SK-N-SH (cell line): ENCODE results near the gene SLC66A2. TPM values are rescaled to one million over a fixed set of nuclear protein-coding genes. Genes with fewer than 3 reads are reported as not detected.

Experiments used
- CTCF ChIA-PET: fragments of 300-600, 350-600 bp; formaldehyde crosslinking; extraction: SDS; loops from one replicate; lab custom pipeline; 2021; lab: Yijun Ruan, JAX
- POLR2A ChIA-PET: fragments of 350-600 bp; sonication (Branson Sonifier 250); formaldehyde crosslinking; extraction: SDS; loops from one replicate; lab custom pipeline; 2020; ENCODE audit warnings: antibody characterized with exemption, inconsistent platforms; lab: Yijun Ruan, JAX
- DNase-seq: peaks from one replicate; pipeline ENCODE4 v3.0.0; 2012
- H2AFZ ChIP-seq: fragments of 200-600 bp; sonication (generic); 2 replicates; pipeline ENCODE4 v1.8.1; 2016; ENCODE audit warnings: antibody characterized with exemption, mild to moderate bottlenecking, low read depth
- H3F3A ChIP-seq: fragments of 200-600 bp; sonication (generic); replicated peaks from 2 replicates; pipeline ENCODE3; 2016; ENCODE audit warnings: antibody characterized with exemption, mild to moderate bottlenecking; ENCODE audit not compliant: insufficient read depth
- H3K27ac ChIP-seq, 2 experiments: fragments of 200-500 bp in 1 of 2; fragments of 200-600 bp in 1 of 2; sonication (Bioruptor generic) in 1 of 2; sonication (generic), shearing (Covaris generic) in 1 of 2; 2 replicates each; pipeline versions ENCODE4 v1.5.1 to v1.6.1; 2014 to 2016; ENCODE audit warnings: low read depth in 2 of 2, inconsistent platforms in 1 of 2, low read length in 1 of 2, mild to moderate bottlenecking in 1 of 2, mixed read lengths in 1 of 2
- H3K27me3 ChIP-seq: fragments of 200-600 bp; sonication (generic), shearing (Covaris generic); 2 replicates; pipeline ENCODE4 v1.6.1; 2016; ENCODE audit warnings: mixed run types; ENCODE audit not compliant: insufficient read depth
- H3K36me3 ChIP-seq, 2 experiments: fragments of 200-500 bp in 1 of 2; fragments of 200-600 bp in 1 of 2; sonication (Bioruptor generic) in 1 of 2; sonication (generic) in 1 of 2; replicated peaks in 1 of 2; 2 replicates each; pipeline versions ENCODE3 to v1.5.1; 2014 to 2016; ENCODE audit warnings: low read length in 1 of 2, mild to moderate bottlenecking in 1 of 2; ENCODE audit not compliant: insufficient read depth in 2 of 2, control insufficient read depth in 1 of 2
- H3K4me1 ChIP-seq, 2 experiments: fragments of 200-500 bp in 1 of 2; fragments of 200-600 bp in 1 of 2; sonication (Bioruptor generic) in 1 of 2; sonication (generic), shearing (Covaris generic) in 1 of 2; 2 replicates each; pipeline versions ENCODE4 v1.5.1 to v1.6.1; 2014 to 2016; ENCODE audit warnings: low read depth in 1 of 2, low read length in 1 of 2, mixed run types in 1 of 2; ENCODE audit not compliant: insufficient read depth in 2 of 2, control insufficient read depth in 1 of 2
- H3K4me2 ChIP-seq: fragments of 200-600 bp; sonication (generic), shearing (Covaris generic); 2 replicates; pipeline ENCODE4 v1.6.1; 2017; ENCODE audit warnings: mixed run types
- H3K4me3 ChIP-seq, 2 experiments: fragments of 200-500 bp in 1 of 2; fragments of 200-600 bp in 1 of 2; sonication (Bioruptor generic) in 1 of 2; sonication (generic), shearing (Covaris generic) in 1 of 2; 2 replicates each; pipeline versions ENCODE4 v1.5.1 to v1.8.1; 2014 to 2016; ENCODE audit warnings: low read depth in 2 of 2, inconsistent platforms in 1 of 2, low read length in 1 of 2, mild to moderate bottlenecking in 1 of 2, mixed read lengths in 1 of 2, moderate library complexity in 1 of 2
- H3K79me2 ChIP-seq: fragments of 200-600 bp; sonication (generic); 2 replicates; pipeline ENCODE4 v1.8.1; 2017; ENCODE audit warnings: mild to moderate bottlenecking; ENCODE audit not compliant: insufficient read depth
- H3K9ac ChIP-seq: fragments of 200-600 bp; sonication (generic); 2 replicates; pipeline ENCODE4 v1.6.1; 2017; ENCODE audit warnings: mixed run types
- H3K9me2 ChIP-seq: fragments of 200-600 bp; sonication (generic); 2 replicates; pipeline ENCODE4 v1.6.1; 2017; ENCODE audit warnings: mixed run types
- H3K9me3 ChIP-seq: fragments of 200-600 bp; sonication (generic); 2 replicates; pipeline ENCODE4 v1.6.1; 2017; ENCODE audit warnings: mixed run types, mild to moderate bottlenecking, moderate library complexity
- H4K20me1 ChIP-seq: fragments of 200-600 bp; sonication (generic); 2 replicates; pipeline ENCODE4 v1.6.1; 2017; ENCODE audit warnings: mild to moderate bottlenecking, mixed run types; ENCODE audit not compliant: insufficient read depth
- CHD2 ChIP-seq: fragments of 150-350 bp; IDR thresholded peaks from 2 replicates; pipeline ENCODE4 v1.6.1; 2018; ENCODE audit warnings: low read length; ENCODE audit not compliant: partially characterized antibody
- CTCF ChIP-seq: fragments of 200-600 bp; sonication (generic); IDR thresholded peaks from 2 replicates; pipeline ENCODE4 v1.6.1; 2017; ENCODE audit warnings: antibody characterized with exemption, mild to moderate bottlenecking, moderate library complexity
- EP300 ChIP-seq, 2 experiments: IDR thresholded peaks; 2 replicates each; pipeline versions ENCODE4 v1.4.0 to v1.6.1; 2012; ENCODE audit warnings: borderline replicate concordance in 1 of 2, low read depth in 1 of 2, low read length in 1 of 2
- EZH2phosphoT487 ChIP-seq: fragments of 200-600 bp; sonication (generic); IDR thresholded peaks from 2 replicates; pipeline ENCODE4 v1.6.1; 2017; ENCODE audit warnings: low read depth, mixed run types, mild to moderate bottlenecking, antibody characterized with exemption, moderate library complexity, borderline replicate concordance
- IRF3 ChIP-seq: fragments of 150-350 bp; IDR thresholded peaks from 2 replicates; pipeline ENCODE4 v1.6.1; 2016; ENCODE audit warnings: mild to moderate bottlenecking, low read depth, low read length
- RAD21 ChIP-seq: IDR thresholded peaks from 2 replicates; pipeline ENCODE4 v1.6.1; 2012; ENCODE audit warnings: mild to moderate bottlenecking, low read length
- TCF12 ChIP-seq: IDR thresholded peaks from 2 replicates; pipeline ENCODE4 v1.4.0; 2012
- TEAD4 ChIP-seq: IDR thresholded peaks from 2 replicates; pipeline ENCODE4 v1.4.0; 2012; ENCODE audit warnings: mild to moderate bottlenecking, borderline replicate concordance; ENCODE audit not compliant: insufficient read depth
- WGBS: methylation state at CpG from one replicate; pipeline ENCODE4 v1.1.6; 2017; ENCODE audit warnings: low lambda C conversion rate; 5-methylcytosine and 5-hydroxymethylcytosine counted together
- polyA plus RNA-seq, 3 experiments: library from polyadenylated mRNA; depleted of rRNA; stranded (reverse); fragments of >200 nt; gene quantifications; 2 replicates each; pipeline ENCODE4 v1.2.3, GENCODE V29; 2012

SLC66A2 gene
- polyA plus RNA-seq, 1 of the 3 experiments (the other 2 are of a cell fraction) = 14.5 TPM

- no peak for TF ChIP-seq IRF3
Observed at GRCh38 chr18:79900610-79901570, 50.6 kb downstream of the SLC66A2 start (continued).

GRCh38 chr18:79899609-79900445 is 51.6 kb downstream of the SLC66A2 start:
- Histone ChIP-seq H3K79me2 (no peaks in the 10 kb centered on the region), H3K27ac (no peak overlapping the region), H3K9ac (no peak overlapping the region), H3F3A (no peaks in the 10 kb centered on the region), H3K9me3 (0 out of 2 replicates have a peak, but pooled peaks cover 19% of the 10 kb centered on the region), H3K9me2 (no peaks in the 10 kb centered on the region), H3K4me1 (no peaks in the 10 kb centered on the region), H3K4me2 (no peak overlapping the region), H2AFZ (no peak overlapping the region), H3K27me3 (no peaks in the 10 kb centered on the region), H4K20me1 (no peaks in the 10 kb centered on the region), H3K36me3 (peaks cover 0 to 3% of the 10 kb centered on the region in 2 experiments), H3K4me3 (no peak overlapping the region)
- TF ChIP-seq EZH2phosphoT487 (no peak), EP300 (IDR thresholded peaks at IDR 0.05; ENCODE audit: borderline replicate concordance in 1 of 2, low read depth in 1 of 2, low read length in 1 of 2) (no peak), RAD21 (no peak), TEAD4 (no peak), CTCF (no peak), CHD2 (no peak), TCF12 (no peak)
- CTCF ChIA-PET = no interaction called here
- no peak for DNase-seq
- WGBS = 94% methylated on average over 19 of the region's 53 CpGs
- POLR2A ChIA-PET = no interaction called here
